GOT3 (cell line): ENCODE data around the gene AKNA.

Experiments
- DNase-seq: peaks from one replicate; lab custom pipeline; 2025; ENCODE audit warnings: mixed read lengths; lab: John Stamatoyannopoulos, UW

AKNA gene

DNA sequence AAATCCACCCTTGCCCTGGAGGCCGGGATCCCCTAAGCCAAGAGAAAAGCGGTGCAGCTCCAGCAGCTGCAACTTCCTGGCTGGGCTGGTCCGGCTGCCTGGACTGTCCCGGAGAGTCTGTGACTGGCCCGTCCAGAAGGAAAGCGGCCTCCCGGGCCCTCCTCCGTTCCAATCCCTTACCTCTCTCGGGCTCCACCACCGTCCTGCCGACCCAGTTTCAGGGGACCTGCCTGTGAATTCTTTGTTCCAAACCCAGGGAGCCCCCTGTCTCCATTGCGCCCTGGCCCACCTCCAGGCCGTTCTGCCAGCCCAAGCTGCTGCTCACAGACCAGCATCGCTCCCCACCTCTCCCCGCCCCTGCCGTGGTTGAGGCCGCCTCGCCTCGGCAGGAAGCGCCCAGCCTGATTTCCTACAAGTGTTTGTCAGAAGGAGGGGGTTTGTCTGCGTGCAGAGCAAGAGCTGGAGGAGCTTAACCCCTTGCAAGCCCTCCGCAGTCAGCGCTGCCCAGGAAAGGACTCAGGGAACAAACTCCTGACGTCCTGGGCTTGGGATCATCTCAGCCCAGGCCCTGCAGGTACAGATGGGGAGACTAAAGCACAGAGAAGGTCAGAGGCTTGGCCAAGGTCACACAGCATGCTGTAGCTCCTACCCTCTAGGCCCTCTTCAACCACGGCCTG lies at the start of gene AKNA:
Gene AKNA (minus strand): TSS at position 303 of the 677 bp plus-strand sequence. CDS start 6,649 bp downstream, outside the sequence.
- DNase-seq, result peak; percentile 41

DNA sequence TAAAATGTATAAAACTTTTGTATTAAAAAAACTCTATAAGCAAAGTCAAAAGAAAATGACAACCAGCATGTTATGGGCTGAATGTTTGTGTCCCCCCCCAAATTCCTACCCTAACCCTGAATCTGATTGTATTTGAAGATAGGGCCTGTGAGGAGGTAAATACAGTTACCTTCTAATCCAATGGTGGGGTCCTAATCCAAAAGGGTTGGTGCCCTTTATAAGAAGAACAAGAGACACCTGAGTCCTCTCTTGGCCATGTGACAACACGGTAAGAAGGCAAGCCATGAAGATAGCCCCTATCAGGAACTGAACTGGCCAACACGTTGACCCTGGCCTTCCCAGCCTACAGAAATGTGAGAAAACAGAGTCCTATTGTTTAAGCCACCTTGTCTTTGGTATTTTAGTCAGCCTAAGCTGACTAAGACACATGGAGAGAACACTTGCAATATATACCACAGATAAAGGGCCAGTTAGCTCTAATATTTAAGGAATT lies 49.7 kb upstream of the AKNA start:
- DNase-seq, result no peak

- no peak for DNase-seq
Observed at GRCh38 chr9:114434878-114435311, 47.1 kb upstream of the AKNA start.

- no peak for DNase-seq
Observed at GRCh38 chr9:114433720-114434255, 46.0 kb upstream of the AKNA start.

- no peak for DNase-seq
Observed at GRCh38 chr9:114433086-114433485, 45.3 kb upstream of the AKNA start.

DNA sequence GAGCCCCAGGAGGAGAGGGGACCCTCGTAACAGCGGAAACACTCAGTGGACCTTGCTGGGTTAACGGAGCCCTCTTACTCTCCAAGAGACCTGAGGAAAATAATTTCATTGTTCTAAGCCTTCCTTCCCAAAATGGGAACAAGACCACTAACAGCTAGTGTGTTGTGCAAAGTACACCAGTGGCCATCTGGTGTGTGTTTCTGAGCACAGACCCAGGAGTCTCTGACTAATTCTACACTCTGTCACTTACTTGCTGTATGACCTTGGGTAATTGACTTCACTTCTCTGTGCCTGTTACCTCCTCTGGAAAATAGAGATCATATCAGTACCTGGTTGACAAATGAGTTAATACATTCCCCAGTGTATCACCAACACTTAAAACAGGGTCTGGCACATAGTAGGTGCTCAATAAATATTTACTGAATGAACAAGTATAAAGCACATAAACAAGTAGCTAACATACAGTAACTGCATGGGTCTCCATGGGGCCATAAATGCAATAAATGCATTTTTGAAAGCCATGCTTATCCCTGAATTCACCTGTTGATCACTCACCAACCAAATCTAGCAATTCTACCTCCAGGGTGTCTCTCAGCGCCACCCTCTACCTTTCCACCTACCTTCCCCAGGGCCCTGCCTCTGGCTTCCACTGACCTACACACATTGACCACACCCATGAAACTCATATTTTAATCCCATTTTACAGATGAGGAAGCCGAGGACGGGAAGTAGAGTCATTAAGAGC lies 44.7 kb upstream of the AKNA start:
- DNase-seq, result no peak

GRCh38 chr9:114431770-114432169 lies 44.0 kb upstream of the AKNA start:
- DNase-seq, result no peak

- no peak for DNase-seq
Observed at GRCh38 chr9:114431003-114431402, 43.2 kb upstream of the AKNA start.

DNA sequence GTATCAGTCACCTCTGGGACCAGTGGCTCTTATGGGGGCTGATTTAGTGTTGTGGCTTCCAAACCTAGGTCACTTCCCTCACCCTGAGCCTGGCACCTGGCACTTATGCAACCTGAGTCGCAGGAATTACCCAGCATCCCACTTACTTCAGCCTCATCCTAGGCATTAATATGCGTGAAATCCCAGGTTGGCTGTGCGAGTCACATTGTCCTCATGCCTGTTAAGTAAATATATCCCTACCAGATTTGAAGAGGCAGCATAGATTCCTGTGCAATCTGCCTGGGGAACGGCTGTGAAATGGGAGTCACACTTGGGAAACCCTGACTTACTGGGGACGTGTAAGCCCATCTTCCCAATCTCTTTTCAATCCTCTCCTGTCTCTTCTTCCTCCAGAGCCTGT lies 42.7 kb upstream of the AKNA start:
- DNase-seq, result no peak

GRCh38 chr9:114429488-114429887 lies 41.7 kb upstream of the AKNA start:
- no peak for DNase-seq

- no peak for DNase-seq
Observed at GRCh38 chr9:114428466-114428865, 40.7 kb upstream of the AKNA start.

GRCh38 chr9:114427644-114428043 lies 39.9 kb upstream of the AKNA start:
- DNase-seq, result no peak

GRCh38 chr9:114426046-114426948 lies 38.5 kb upstream of the AKNA start:
- no peak for DNase-seq

GRCh38 chr9:114425126-114425525 lies 37.3 kb upstream of the AKNA start:
- DNase-seq, result no peak

- DNase-seq, result no peak
Observed at GRCh38 chr9:114424126-114424525, 36.3 kb upstream of the AKNA start.

DNA sequence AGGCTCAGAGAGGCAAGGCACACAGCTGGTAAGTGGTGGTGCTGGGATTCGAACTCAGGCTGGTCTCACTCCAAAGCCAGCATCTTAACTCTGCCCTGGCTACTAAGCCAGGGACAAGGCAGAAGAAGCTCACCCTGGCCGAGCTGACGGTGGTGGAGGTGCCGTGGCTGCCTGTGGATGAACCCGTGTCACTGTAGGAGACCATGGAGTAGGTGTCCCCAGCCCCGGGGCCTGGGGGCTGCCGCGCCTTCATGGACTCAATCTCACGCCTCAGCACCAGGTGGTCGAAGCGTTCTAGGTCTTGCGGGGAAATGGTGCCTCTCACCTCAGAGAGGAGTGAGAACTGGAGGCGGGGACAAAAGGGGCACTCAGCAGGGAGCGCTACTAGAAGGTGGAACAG lies 35.4 kb upstream of the AKNA start:
- DNase-seq, result no peak

DNA sequence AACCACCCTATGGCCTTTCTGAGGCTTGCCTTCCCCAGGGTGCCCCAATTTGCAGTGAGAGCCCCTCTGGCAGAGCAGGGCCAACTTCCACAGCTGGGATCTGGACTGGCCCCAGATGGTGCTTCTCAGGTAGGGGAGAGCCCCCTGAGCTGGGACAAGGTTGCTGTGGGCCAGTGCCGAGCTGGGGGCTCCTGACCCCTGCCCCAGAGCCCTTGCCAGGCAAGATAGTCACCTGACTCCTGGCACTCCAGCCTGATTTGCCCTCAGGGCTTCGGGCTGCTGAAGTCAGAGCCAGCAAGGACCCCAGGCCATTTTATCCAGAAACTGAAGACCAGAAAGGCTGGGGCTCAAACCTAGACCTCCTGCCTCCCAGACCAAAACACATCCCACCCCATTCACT lies 33.4 kb upstream of the AKNA start:
- no peak for DNase-seq

GRCh38 chr9:114419796-114420195 lies 32.0 kb upstream of the AKNA start:
- DNase-seq, result no peak

GRCh38 chr9:114418053-114418452 lies 30.3 kb upstream of the AKNA start:
- DNase-seq, result no peak

- DNase-seq, result no peak
Observed at GRCh38 chr9:114417511-114417910, 29.7 kb upstream of the AKNA start.

DNA sequence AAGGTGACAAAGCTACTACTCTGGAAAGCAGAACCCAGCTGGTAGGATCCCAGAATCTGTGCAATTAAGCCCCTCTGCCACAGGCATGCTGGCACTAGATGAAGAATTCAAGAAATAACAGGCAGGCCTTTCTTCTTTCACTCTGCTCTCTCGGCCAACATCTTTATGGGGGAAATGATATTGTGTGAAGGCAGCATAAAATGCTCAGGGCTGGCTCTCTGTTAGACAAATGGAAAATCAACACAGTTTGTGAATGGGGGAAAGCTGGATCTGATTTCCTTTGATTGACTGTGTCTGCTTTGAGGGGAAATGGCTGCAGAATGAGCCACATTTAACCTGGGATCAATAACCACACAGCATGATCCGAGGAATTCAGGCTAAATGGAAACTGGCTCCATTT lies 29.1 kb upstream of the AKNA start:
- no peak for DNase-seq

DNA sequence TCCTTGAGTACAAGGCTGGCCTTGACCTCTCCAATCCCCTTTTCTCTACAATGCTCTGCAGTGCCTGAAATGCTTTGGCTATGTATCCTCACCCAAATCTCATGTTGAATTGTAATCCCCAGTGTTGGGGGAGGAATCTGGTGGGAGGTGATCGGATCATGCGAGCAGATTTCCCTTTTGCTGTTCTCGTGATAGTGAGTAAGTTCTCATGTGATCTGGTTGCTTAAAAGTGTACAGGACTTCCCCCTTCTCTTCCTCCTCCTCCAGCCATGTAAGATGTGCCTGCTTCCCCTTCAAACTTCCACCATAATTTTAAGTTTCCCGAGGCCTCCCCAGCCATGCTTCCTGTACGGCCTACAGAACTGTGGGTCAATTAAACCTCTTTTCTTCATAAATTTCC lies 28.5 kb upstream of the AKNA start:
- DNase-seq, result no peak
